BE2C (cell line): ENCODE results near the gene PPM1H.

ENCODE experiments used
- DNase-seq: peaks from one replicate; pipeline ENCODE4 v3.0.0-alpha.2; 2020
- H3K27me3 ChIP-seq: fragments of 250-450 bp; sonication (Bioruptor Pico); 2 replicates; pipeline ENCODE4 v1.5.1; 2020; ENCODE audit warnings: mild to moderate bottlenecking
- H3K36me3 ChIP-seq: fragments of 250-450 bp; sonication (Bioruptor Pico); 2 replicates; pipeline ENCODE4 v1.5.1; 2020; ENCODE audit warnings: mild to moderate bottlenecking
- H3K4me1 ChIP-seq: fragments of 250-450 bp; sonication (Bioruptor Pico); 2 replicates; pipeline ENCODE4 v1.5.1; 2020
- H3K4me3 ChIP-seq: 2 replicates; pipeline ENCODE4 v1.5.1; 2011; ENCODE audit warnings: low read depth, low read length
- H3K9me3 ChIP-seq: fragments of 250-450 bp; sonication (Bioruptor Pico); 2 replicates; pipeline ENCODE4 v1.5.1; 2020
- CTCF ChIP-seq: IDR thresholded peaks from 2 replicates; pipeline ENCODE4 v1.5.1; 2012; ENCODE audit warnings: mild to moderate bottlenecking, low read depth, low read length

PPM1H gene

GRCh38 chr12:62642486-62642885 is 292.5 kb downstream of the PPM1H start:
- Histone ChIP-seq H3K27me3 (0 out of 2 replicates have a peak, but pooled peaks cover 3% of the 10 kb centered on the region), H3K4me3 (no peak overlapping the region), H3K36me3 (no peaks in the 10 kb centered on the region), H3K9me3 (no peaks in the 10 kb centered on the region), H3K4me1 (no peaks in the 10 kb centered on the region)
- no peak for DNase-seq
- no peak for TF ChIP-seq CTCF

- H3K27me3 ChIP-seq = 0 out of 2 replicates have a peak, but pooled peaks cover 3% of the 10 kb centered on the region
- DNase-seq = no peak
Observed at GRCh38 chr12:62640910-62641448, 294.0 kb downstream of the PPM1H start.

GRCh38 chr12:62637679-62638078 is 297.3 kb downstream of the PPM1H start:
- no peak for DNase-seq
- Histone ChIP-seq H3K27me3 (no peaks in the 10 kb centered on the region), H3K36me3 (no peaks in the 10 kb centered on the region), H3K4me3 (no peak overlapping the region), H3K9me3 (no peaks in the 10 kb centered on the region), H3K4me1 (no peaks in the 10 kb centered on the region)
- TF ChIP-seq CTCF = no peak

More at GRCh38 chr12:62640910-62641448, 294.0 kb downstream of the PPM1H start:
- no peak for TF ChIP-seq CTCF
- Histone ChIP-seq H3K36me3 (no peaks in the 10 kb centered on the region), H3K4me3 (no peak overlapping the region), H3K4me1 (no peaks in the 10 kb centered on the region), H3K9me3 (no peaks in the 10 kb centered on the region)

GRCh38 chr12:62635649-62636048 is 299.3 kb downstream of the PPM1H start:
- no peak overlapping the region for H3K4me3 ChIP-seq
- no peaks in the 10 kb centered on the region for H3K9me3 ChIP-seq
- H3K4me1 ChIP-seq = 0 out of 2 replicates have a peak, but pooled peaks cover 2% of the 10 kb centered on the region
- H3K36me3 ChIP-seq = no peaks in the 10 kb centered on the region
- no peak for DNase-seq
- H3K27me3 ChIP-seq = no peaks in the 10 kb centered on the region
- TF ChIP-seq CTCF = no peak

- Histone ChIP-seq H3K4me1 (0 out of 2 replicates have a peak, but pooled peaks cover 2% of the 10 kb centered on the region), H3K9me3 (no peaks in the 10 kb centered on the region), H3K27me3 (no peaks in the 10 kb centered on the region), H3K4me3 (peak overlapping the region; percentile 71), H3K36me3 (no peaks in the 10 kb centered on the region)
- TF ChIP-seq CTCF = no peak
- DNase-seq = peak; percentile 68
Observed at GRCh38 chr12:62632411-62632918, 302.5 kb downstream of the PPM1H start.
